ENCODE measurements around the gene CALM3.

CALM3 gene

GRCh38 chr19:46600384-46601317, 479 bp upstream of the CALM3 start:
- peak; percentile 98 for DNase-seq (ENCODE audit: low spot score)

- no peak for DNase-seq (ENCODE audit: low spot score)
Observed at GRCh38 chr19:46602392-46603194, 1.5 kb downstream of the CALM3 start.

- DNase-seq (ENCODE audit: low spot score), result no peak
Observed at GRCh38 chr19:46603195-46603637, 2.1 kb downstream of the CALM3 start.

- no peak for DNase-seq (ENCODE audit: low spot score)
Observed at GRCh38 chr19:46603752-46604231, 2.7 kb downstream of the CALM3 start.

GRCh38 chr19:46604781-46605355, 3.7 kb downstream of the CALM3 start:
- no peak for DNase-seq (ENCODE audit: low spot score)

- no peak for DNase-seq (ENCODE audit: low spot score)
Observed at GRCh38 chr19:46605356-46605821, 4.3 kb downstream of the CALM3 start.

GRCh38 chr19:46606019-46606418, 4.9 kb downstream of the CALM3 start:
- DNase-seq (ENCODE audit: low spot score), result no peak

- DNase-seq (ENCODE audit: low spot score), result no peak
Observed at GRCh38 chr19:46606681-46607447, 5.7 kb downstream of the CALM3 start.

- DNase-seq (ENCODE audit: low spot score), result no peak
Observed at GRCh38 chr19:46607448-46607841, 6.3 kb downstream of the CALM3 start.

- DNase-seq (ENCODE audit: low spot score), result no peak
Observed at GRCh38 chr19:46608178-46608577, 7.0 kb downstream of the CALM3 start.

GRCh38 chr19:46608581-46609345, 7.6 kb downstream of the CALM3 start:
- DNase-seq (ENCODE audit: low spot score), result no peak

GRCh38 chr19:46609511-46610412, 8.6 kb downstream of the CALM3 start:
- DNase-seq (ENCODE audit: low spot score), result no peak

- DNase-seq (ENCODE audit: low spot score), result no peak
Observed at GRCh38 chr19:46610413-46610775, 9.3 kb downstream of the CALM3 start.

- DNase-seq (ENCODE audit: low spot score), result no peak
Observed at GRCh38 chr19:46610851-46611770, 10.0 kb downstream of the CALM3 start.

- DNase-seq (ENCODE audit: low spot score), result no peak
Observed at GRCh38 chr19:46611776-46612175, 10.6 kb downstream of the CALM3 start.

GRCh38 chr19:46613525-46613924, 12.4 kb downstream of the CALM3 start:
- DNase-seq (ENCODE audit: low spot score), result no peak

GRCh38 chr19:46614114-46614722, 13.1 kb downstream of the CALM3 start:
- peak; percentile 80 for DNase-seq (ENCODE audit: low spot score)

- DNase-seq (ENCODE audit: low spot score), result no peak
Observed at GRCh38 chr19:46615966-46616365, 14.8 kb downstream of the CALM3 start.
